Adrenal gland (tissue), 5 donors: ENCODE results near the gene LIPM.

Experiments used
- POLR2A ChIP-seq, 2 donors: fragments of 450-650 bp; IDR thresholded peaks; one replicate each; pipeline ENCODE4 v1.6.1; 2017; ENCODE audit warnings: antibody characterized with exemption in 2 of 2, mild to moderate bottlenecking in 2 of 2, moderate library complexity in 1 of 2
- TF ChIP-seq, protein P1 (sequence below), 6 experiments: fragments of 450-650 bp in 4 of 6; fragments of 200-600 bp in 2 of 6; sonication (generic) in 1 of 6; IDR thresholded peaks; 1 replicate in 5 of 6; 2 replicates in 1 of 6; pipeline versions ENCODE4 v1.5.1 to v1.8.0; 2016 to 2021; ENCODE audit warnings: antibody characterized with exemption in 6 of 6, mild to moderate bottlenecking in 2 of 6, moderate library complexity in 1 of 6
- donor health status: DM: no; HTN: no; CAD: no.

DNA sequence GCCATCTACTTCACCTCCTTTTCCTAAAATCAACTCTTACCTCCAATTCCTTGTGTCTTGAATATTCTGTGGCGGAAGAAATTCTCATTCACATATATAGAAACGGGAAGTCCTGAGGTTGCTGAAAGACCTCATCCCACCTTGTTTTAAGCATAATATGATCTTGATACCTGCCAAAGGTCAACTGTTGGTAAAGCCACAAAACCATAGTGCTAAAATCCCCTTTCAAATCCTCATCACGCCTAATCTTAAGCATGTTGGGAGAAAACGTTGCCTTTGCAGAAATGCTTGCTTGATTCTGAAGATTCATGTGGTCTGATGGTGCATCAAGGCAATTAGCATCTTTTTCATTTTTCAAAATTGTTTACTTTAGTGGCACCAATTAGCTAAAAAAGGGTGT is 40.6 kb downstream of the LIPM start:
- TF ChIP-seq POLR2A (IDR thresholded peaks at IDR 0.05), result no peak
- TF ChIP-seq, protein P1, sequence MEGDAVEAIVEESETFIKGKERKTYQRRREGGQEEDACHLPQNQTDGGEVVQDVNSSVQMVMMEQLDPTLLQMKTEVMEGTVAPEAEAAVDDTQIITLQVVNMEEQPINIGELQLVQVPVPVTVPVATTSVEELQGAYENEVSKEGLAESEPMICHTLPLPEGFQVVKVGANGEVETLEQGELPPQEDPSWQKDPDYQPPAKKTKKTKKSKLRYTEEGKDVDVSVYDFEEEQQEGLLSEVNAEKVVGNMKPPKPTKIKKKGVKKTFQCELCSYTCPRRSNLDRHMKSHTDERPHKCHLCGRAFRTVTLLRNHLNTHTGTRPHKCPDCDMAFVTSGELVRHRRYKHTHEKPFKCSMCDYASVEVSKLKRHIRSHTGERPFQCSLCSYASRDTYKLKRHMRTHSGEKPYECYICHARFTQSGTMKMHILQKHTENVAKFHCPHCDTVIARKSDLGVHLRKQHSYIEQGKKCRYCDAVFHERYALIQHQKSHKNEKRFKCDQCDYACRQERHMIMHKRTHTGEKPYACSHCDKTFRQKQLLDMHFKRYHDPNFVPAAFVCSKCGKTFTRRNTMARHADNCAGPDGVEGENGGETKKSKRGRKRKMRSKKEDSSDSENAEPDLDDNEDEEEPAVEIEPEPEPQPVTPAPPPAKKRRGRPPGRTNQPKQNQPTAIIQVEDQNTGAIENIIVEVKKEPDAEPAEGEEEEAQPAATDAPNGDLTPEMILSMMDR (IDR thresholded peaks at IDR 0.05), result no peak
